GM19455 (cell line): Measurements from ENCODE around the gene SMKR1.
"Not testable (repeated sequence)": the region's sequence is repeated elsewhere in the genome, so short reads cannot be mapped to it uniquely, and the experiment has no call there.

Source experiments
- ATAC-seq: cut with Tn5 transposase; IDR thresholded peaks from one replicate; pipeline ENCODE4 v1.9.1; 2021; ENCODE audit not compliant: unreplicated experiment

SMKR1 gene

DNA sequence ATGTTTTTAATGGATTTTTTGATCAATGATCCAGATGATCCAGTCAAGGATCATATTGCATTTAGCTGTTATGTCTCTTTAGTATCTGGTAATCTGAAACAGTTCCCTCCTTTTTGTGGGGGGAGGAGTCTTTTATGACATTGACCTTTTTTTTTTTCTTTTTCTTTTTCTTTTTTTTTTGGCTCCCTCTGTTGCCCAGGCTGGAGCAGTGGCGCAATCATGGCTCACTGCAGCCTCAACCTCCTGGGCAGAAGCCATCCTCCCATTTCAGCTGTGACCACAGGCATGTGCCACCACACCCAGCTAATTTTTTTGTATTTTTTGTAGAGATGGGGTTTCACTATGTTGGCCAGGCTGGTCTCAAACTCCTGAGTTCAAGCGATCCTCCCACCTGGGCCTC lies 22.1 kb downstream of the SMKR1 start:
- not testable (repeated sequence) for ATAC-seq

DNA sequence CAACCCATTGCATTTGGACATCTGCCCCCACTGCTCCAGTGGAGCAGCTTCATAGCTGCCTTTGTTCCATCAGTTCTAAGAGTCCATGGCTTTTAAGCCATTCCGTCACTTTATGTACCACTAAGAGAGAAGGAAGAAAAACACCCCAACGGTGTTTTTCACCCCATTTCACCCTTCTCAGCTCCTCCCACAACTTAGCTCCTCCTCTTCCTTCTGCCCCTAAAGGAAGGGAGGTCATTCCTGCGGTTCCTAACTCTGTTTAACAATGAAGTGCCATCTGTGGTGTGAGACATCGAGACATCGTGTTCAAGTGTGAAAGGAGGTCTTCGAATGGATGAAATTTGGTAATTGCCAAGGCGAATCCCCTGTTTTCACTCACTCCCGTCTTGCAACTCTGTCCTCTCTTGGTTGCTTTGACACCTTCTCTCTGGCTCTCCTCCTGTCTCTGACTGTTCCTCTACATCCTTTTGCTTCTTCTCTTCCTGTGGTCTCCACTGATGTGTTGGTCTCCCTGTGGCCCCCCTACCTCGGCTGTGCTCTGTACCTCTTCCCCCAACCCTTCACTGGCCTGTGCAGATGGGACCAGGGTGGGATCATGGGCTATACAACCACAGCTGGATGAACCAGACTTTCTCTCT lies 23.0 kb downstream of the SMKR1 start:
- ATAC-seq = no peak

DNA sequence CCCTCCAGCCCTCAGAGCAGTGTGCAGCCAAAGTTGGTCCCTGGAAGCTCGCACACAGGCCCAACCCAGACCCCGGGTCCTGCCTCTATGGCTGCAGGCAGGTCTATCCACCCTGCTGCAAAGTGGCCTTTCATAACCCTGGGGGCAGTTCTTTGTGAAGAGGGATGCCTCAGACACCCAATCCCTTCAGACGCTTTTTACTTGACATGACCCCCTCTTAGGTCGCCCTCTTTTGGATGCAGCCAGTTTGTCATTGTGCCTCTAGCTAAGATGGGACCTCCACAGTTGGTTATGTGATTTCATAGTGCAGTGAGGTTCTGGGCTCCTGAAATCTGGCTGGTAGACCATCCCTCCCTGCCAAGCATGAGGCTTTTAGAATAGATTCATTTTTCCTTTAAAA lies 27.3 kb downstream of the SMKR1 start:
- no peak for ATAC-seq

DNA sequence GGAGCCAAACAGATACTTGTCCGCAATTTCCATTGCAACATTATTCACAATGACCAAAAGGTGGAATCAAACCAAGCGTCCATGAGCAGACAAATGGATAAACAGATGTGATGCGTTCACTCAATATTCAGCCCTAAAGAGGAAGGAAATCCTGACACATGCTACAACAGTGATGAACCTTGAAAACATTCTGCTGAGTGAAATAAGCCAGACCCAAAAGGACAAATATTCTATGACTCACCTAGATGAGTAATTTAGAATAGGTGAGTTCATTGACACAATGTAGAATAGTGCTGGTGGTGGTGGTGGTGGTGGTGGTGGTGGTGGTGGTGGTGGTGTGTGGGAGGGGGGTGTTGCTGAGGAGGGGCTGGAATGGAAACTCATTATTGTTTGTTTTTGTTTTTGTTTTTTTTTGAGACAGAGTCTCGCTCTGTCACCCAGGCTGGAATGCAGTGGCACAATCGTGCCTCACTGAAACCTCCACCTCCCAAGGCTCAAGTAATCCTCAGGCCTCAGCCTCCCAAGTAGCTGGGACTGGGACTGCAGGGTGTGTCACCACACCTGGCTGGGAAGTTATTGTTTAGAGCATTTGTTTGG lies 28.6 kb downstream of the SMKR1 start:
- no peak for ATAC-seq

DNA sequence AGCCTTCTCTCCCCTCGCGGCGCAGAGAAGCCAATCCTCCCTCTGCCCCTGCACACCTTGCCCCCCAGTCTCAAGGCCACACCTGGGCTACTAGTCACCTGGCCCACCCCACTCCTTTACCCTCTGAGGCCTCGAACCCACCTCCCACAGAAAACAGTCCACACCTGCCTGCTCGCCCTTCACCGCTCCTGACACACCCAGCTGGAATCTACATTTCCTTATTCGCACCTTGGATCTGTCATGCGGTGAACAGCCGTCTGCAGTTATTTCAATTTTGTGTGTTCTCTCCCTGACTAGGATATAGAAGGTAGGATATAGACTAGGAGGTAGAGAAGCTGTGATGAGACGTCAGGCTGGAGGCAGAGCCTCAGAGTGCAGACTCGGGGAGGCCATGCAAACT lies 29.4 kb downstream of the SMKR1 start:
- ATAC-seq = no peak

DNA sequence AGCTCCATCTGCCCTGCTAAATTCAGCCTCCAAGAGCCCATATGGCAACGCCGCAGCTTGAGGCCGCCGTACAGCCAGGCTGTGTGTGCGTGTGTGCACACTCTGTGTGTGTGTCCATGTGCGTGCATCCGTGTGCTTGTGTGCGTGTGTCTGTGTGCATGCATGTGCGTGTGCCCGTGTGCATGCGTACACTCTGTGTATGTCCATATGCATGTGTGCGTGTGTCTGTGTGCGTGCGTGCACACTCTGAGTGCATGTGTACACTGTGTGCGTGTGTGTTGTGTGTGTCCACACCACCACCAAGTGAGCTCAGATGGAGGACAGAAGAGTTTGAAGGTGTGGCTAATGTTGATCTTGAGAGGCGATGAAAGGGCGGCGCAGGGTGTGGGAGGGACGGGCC lies 30.0 kb downstream of the SMKR1 start:
- ATAC-seq = no peak

DNA sequence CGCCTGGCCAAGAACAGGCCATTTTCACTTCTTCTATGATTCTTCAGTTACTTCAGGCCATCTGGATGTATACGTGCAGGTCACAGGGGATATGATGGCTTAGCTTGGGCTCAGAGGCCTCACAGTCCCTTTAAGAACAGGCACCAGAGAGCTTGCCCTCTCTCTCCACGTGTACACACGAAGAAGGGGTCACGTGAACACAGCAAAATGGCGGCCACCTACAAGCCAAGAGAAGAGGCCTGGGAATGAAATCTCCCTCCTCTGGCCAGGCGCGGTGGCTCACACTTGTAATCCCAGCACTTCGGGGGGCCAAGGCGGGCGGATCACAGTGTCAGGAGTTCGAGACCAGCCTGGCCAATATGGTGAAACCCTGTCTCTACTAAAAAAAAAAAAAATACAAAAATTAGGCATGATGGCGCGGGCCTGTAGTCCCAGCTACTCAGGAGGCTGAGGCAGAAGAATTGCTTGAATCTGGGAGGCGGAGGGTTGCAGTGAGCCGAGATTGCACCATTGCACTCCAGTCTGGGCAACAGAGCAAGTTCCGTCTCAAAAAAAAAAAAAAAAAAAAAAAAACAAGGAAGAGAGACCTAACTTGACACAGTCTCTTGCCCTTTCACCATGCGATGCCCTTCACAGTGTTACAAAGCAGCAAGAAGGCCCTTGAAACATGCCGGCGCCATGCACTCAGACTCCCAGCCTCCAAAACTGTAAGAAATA lies 32.4 kb downstream of the SMKR1 start:
- ATAC-seq = not testable (repeated sequence)

DNA sequence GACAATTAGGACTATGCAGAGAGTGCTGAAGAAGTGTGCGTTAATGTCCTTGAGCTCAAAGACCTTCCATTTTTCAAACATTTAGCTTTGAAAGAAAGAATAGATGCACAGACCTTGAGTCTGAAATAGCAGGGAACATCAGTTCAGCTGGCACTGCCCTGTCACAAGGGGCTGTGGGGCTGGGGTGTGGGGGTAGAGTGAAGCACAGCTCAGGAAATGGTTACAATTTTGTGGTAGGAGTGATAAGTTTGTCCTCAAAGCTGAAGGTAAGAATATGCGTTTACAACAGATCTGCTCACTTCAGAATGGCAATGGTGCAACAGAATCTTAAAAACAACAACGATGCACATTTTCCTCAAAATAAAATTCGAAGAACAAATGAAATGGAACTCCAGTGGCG lies 33.6 kb downstream of the SMKR1 start:
- no peak for ATAC-seq

DNA sequence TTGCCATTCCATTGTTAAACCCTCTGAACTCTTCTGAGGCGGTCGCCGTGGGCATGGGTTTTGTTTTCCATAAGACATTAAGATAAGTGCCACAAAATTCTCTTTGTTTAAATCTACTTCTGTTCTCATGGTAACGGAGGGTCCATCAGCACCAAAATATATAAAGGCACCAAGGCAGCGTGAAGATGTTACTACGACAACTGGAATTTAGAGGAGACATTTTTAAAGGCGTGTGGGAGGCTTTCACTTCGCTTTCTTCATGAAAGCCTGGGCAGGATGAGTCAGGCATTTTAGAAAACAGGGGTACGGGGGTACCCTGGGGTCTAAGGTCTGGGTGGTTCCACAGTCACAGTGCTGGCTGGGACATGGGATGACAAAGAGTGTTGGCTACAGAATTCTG lies 34.0 kb downstream of the SMKR1 start:
- no peak for ATAC-seq

DNA sequence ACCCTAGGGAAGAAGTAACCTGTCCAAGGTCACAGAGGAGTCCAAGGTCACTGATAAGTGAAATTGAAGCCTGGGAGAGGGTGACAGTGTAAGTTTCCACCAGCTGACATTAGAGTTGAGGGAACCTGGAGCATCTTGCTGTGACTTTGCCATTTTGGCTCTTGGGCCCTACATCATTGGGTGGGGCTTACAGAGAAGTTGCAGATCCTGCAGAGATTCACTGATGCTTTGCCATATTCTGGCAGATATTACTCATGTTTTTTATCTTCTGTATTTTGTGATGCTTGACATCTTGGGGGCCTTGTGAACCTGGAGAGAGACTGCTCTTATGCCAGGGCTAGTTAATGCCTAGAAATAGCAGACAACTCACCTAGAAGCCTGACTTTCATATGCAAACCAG lies 36.5 kb downstream of the SMKR1 start:
- no peak for ATAC-seq

DNA sequence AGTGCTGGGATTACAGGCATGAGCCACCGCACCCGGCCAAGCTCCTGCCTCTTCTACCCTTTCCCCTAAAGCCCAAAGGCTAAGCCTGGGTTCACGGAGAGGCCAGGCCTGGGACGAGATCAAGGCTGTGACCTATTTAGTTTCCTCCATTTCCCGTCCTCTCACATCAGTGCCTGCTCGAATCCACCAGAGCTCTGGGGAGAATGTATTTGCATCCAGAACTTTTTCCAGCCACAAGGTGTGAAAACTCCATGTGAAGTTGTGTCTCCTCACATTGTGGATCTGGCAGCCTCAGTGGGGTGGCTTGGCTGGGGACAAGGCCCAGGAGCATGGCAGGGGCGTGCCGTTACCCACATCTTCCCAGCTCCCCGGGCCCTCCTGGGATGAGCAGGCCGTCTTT lies 38.0 kb downstream of the SMKR1 start:
- no peak for ATAC-seq

DNA sequence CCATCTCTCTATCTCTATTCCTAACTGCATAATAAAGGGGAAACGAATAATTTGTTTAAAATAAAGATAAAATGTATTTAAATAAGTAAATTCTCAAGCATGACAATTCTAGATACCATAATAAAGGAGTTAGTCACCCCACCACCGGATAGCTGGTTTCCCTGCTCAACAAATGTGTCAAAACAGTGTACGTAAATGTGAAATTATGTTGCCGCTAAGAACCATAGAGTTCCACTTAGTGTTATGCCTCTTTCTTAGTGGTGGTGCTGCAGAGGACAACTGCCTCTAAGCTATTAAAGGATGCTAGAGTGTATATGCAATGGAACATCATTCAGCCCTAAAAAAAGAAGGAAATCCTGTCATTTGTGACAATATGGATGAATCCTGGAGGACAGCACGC lies 42.4 kb downstream of the SMKR1 start:
- no peak for ATAC-seq

DNA sequence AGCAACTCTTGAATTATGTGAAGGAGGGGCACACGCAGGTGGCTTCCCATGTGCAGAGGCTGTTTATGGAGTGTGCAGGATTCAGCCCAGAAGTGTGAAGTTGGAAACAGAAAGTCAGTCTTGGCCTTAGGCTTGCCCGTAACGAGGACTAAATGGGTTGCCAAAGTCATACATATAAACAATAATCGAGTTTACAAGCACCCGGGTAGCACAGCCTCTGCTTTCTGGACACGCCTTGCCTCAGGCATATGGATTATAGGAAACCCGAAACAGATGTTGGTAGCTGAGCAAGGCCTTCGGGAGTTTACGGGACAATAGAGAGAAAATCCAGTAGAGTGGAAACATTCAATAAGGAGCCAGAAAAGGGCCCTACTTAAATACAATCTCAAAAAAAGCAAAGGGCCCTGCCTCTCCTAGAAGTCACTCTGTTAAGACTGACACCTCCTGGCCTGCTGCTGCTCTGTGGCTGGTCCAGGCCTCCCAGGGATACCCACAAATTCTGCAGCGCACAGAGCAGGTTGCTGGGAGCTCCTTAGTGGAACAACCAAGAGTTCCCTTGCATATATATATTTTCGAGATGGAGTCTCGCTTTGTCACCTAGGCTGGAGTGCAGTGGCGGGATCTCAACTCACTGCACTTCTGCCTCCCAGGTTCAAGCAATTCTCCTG lies 48.5 kb downstream of the SMKR1 start:
- no peak for ATAC-seq

DNA sequence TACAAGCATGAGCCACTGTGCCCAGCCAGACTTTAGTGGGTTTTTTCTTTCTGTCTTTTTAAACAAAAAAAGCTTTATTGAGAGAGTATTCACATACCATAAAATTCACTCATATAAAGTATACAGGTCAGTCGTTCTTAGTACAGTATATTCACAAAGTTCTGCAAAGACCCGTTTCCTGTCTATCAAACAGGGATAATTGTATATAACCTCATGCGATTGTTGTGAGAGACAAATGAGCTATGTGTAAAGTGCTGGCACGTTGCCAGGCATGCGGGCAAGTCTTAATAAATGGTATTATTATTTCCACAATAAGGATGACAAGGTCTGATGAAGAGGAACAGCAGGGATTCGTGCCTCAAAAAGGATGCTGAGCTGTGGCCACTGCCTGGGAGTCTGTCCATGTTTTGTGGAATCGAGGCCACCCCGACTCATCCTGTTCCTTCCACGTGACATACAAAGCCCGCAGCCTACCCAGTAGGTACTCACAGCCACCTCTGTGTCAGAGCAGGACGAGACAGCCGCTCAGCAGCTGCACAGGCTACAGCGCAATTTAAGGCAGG lies 51.6 kb downstream of the SMKR1 start:
- ATAC-seq = no peak

DNA sequence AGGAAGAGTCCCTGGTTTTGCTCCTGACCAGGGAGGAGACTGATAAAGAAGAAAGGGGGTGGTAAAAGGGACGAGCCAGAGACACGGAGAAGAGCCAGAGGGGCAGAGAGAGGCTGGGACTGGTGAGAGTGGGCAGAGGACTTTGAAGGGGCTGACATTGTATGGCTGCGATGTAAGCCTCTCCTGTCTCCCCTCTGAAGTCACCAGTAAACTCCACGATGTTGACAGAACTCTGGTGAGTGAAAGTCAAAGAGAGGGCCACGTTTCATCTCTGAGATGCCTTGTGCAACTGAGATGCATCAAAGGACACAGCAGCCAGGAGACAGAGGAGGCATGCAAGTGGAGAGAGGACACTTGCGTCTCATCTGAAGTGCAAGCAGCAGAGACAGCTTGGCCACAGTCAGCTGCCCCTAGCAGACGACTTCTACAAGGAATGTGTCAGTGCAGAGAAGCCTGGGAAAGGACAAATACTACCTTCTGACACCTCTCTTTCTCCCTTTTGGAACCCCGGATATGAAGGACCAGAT lies 54.3 kb downstream of the SMKR1 start:
- ATAC-seq = no peak

DNA sequence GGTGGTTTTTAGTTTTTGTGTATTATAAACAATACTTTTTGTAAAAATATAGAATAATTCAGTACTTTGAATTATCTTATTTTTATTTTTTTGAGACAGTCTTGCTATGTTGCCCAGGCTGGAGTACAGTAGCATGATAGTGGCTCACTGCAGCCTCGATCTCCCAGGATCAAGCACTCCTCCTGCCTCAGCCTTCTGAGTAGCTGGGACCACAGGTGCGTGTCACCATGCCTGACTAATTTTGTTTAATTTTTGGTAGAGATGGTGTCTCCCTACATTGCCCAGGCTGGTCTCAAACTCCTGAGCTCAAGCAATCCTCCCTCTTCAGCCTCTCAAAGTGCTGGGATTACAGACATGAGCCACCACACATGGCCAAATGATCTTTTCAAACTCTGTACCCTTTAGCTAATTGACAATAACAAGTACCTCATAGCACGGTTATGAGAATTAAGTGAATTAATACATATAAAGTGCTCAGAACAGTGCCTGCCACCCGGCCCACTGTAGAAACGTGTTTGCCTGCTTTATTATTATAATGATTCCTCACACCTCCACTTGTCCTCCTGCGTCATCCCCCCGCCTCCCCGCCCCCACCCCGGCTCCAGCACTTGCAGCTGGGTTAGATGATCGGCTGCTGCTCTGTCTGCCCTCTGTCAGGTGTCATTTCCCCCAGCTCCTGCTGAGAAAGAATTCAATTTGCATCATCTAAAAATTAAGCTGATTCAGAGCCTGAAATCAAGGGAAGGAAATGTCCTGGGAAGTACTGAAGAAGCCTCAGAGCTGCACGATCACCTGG lies 55.6 kb downstream of the SMKR1 start:
- ATAC-seq = no peak

DNA sequence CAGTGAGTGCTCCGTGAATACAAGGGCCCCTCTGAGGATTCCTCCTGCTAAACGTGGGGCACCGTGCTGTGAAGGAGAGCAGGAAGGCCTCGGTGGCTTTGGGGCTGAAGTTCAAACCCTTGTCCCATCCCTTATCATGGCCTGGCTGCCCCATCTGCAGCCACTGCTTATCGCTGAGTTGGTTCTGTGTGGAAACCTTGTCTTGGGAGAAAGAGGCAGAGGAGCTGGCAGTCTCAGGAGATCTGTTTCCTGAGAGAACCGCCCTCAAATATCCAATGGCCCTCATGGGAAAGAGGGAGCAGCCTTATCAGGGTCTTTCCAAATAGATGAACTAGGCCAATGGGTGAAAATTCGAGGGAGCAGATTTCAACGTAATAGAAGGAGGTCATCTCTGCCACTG lies 57.2 kb downstream of the SMKR1 start:
- no peak for ATAC-seq

DNA sequence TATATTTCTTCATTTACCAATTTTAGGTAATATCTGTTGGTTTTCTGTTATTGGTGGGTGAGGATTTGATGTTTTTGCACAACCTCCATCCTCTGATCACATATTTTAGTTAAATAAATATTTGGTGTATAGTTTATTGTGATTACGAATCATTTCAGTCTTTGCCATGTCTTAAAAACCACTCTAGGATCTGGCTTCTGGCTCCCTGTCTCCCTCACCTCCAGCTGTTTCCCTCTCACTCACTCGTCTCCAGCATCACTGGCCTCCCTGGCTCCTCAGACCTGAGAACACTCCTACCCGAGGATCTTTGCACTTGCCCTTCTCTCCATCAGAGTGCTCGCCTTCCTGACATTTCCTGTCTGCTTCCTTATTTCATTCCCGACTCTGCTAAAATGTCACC lies 58.5 kb downstream of the SMKR1 start:
- ATAC-seq = no peak

DNA sequence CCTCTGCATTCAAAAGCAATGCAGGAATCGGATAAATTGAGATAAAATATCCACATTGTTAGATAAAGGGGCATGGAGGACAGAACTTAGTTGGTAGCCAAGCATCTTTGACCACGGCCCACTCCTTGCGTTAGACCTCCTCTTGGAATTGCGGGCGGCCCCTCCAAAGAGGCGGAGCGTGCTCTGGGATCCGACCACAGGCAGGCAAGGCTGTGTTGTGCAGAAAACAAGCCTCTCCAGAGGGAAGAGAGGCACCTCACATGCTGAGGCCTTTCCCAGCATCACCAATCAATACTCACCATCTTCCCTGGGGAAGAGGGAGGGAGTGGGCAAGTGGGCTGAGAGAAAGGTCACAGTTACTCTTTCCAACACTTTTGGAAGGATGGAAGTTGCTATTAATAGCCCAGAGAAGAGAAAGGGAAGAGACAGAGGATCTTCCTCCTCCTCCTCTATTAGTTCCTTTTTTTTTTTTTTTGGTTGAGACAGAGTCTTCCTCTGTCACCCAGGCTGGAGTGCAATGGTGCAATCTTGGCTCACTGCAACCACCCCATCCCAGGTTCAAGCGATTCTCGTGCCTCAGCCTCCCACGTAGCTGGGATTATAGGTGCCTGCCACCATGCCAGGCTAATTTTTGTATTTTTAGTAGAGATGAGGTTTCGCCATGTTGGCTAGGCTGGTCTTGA lies 59.5 kb downstream of the SMKR1 start:
- ATAC-seq = no peak
